K562 (cell line): ENCODE results near the gene GPATCH3. TPM values are rescaled to one million over a fixed set of nuclear protein-coding genes. Genes with fewer than 3 reads are reported as not detected.
A peak's percentile ranks its signal among the peaks of the same experiment; 100 is the strongest.

ENCODE experiments used
- ATF7 ChIP-seq: fragments of 450-650 bp; IDR thresholded peaks from 2 replicates; pipeline ENCODE4 v1.7.1; 2014; ENCODE audit warnings: mild to moderate bottlenecking, moderate library complexity
- EP400 ChIP-seq: fragments of 450-650 bp; IDR thresholded peaks from 2 replicates; pipeline ENCODE4 v1.6.1; 2017; ENCODE audit warnings: antibody characterized with exemption, mild to moderate bottlenecking, moderate library complexity
- ESRRA ChIP-seq: fragments of 450-650 bp; IDR thresholded peaks from 2 replicates; pipeline ENCODE4 v1.6.1; 2014; ENCODE audit warnings: low read depth, mild to moderate bottlenecking, moderate library complexity, borderline replicate concordance
- FOSL1 ChIP-seq: fragments of 200-800 bp; sonication (Bioruptor generic); conservative IDR thresholded peaks from 2 replicates; pipeline ENCODE4 v1.6.1; 2016; ENCODE audit warnings: missing genetic modification characterization, missing compliant biosample characterization
- MTA1 ChIP-seq: fragments of 450-650 bp; IDR thresholded peaks from 2 replicates; pipeline ENCODE4 v1.6.1; 2017; ENCODE audit warnings: borderline replicate concordance
- MTA3 ChIP-seq: fragments of 450-650 bp; formaldehyde crosslinking; IDR thresholded peaks from 2 replicates; pipeline ENCODE4 v1.6.1; 2017; ENCODE audit warnings: mild to moderate bottlenecking, borderline replicate concordance
- NCOA1 ChIP-seq: fragments of 450-650 bp; IDR thresholded peaks from 2 replicates; pipeline ENCODE4 v1.6.1; 2016; ENCODE audit warnings: low read depth
- NFE2 ChIP-seq: IDR thresholded peaks from 2 replicates; pipeline ENCODE4 v1.6.1; 2014; ENCODE audit warnings: antibody characterized with exemption, low read depth
- NONO ChIP-seq, 2 experiments: fragments of 200-400 bp in 1 of 2; fragments of 450-650 bp in 1 of 2; formaldehyde crosslinking in 1 of 2; IDR thresholded peaks; 2 replicates each; pipeline ENCODE4 v1.6.1; 2017; ENCODE audit warnings: low read depth in 2 of 2, mild to moderate bottlenecking in 2 of 2, moderate library complexity in 2 of 2, low read length in 1 of 2
- PPARD ChIP-seq: fragments of 250-450 bp; sonication (Bioruptor Pico); IDR thresholded peaks from 2 replicates; pipeline ENCODE4 v1.8.0; 2022; ENCODE audit warnings: inconsistent platforms, mild to moderate bottlenecking, moderate library complexity
- SIRT6 ChIP-seq: IDR thresholded peaks from one replicate; pipeline ENCODE4 v1.6.1; 2012; ENCODE audit warnings: low read depth, mild to moderate bottlenecking, control low read depth, inconsistent platforms, low read length, moderate library complexity
- SRSF7 ChIP-seq: fragments of 200-400 bp; formaldehyde crosslinking; optimal IDR thresholded peaks from 2 replicates; pipeline ENCODE3; 2017; ENCODE audit warnings: mild to moderate bottlenecking, low read depth, low read length
- TAF9B ChIP-seq: fragments of 450-650 bp; IDR thresholded peaks from 2 replicates; pipeline ENCODE4 v1.6.1; 2018; ENCODE audit warnings: mild to moderate bottlenecking; ENCODE audit not compliant: partially characterized antibody
- TEAD1 ChIP-seq, 2 experiments: fragments of 450-650 bp in 1 of 2; sonication (generic) in 1 of 2; formaldehyde crosslinking; IDR thresholded peaks; 2 replicates each; pipeline versions ENCODE4 v1.4.0 to v1.8.0; 2020 to 2022; ENCODE audit warnings: mild to moderate bottlenecking in 2 of 2, missing genetic modification reagents in 1 of 2
- ZC3H4 ChIP-seq: sonication (generic); formaldehyde crosslinking; IDR thresholded peaks from 2 replicates; pipeline ENCODE4 v1.9.0; 2021; ENCODE audit warnings: missing genetic modification reagents, borderline replicate concordance
- ZNF274 ChIP-seq: IDR thresholded peaks from 2 replicates; pipeline ENCODE4 v1.6.1; 2011; ENCODE audit warnings: low read depth, mild to moderate bottlenecking, low read length, moderate library complexity, borderline replicate concordance
- ZNF764 ChIP-seq: fragments of 250-450 bp; sonication (Bioruptor Pico); IDR thresholded peaks from 2 replicates; pipeline ENCODE4 v1.4.0; 2020; ENCODE audit warnings: low read depth, mild to moderate bottlenecking, moderate library complexity
- polyA plus RNA-seq, 8 experiments: library from polyadenylated mRNA; depleted of rRNA in 4 of 8; stranded (reverse) in 5 of 8; unstranded in 3 of 8; fragments of >200 nt; fragmentation: Nextera tagmentation in 2 of 8; fragmentation: Illumina TruSeq in 1 of 8; extraction: Ambion mirVana in 2 of 8; extraction: Trizol in 1 of 8; gene quantifications; 2 replicates each; pipeline versions ENCODE4 v1.2.1 to v1.2.3, GENCODE V29; 2011 to 2014; ENCODE audit warnings: inconsistent platforms in 1 of 8, missing spikeins in 1 of 8
- total RNA-seq, 7 experiments: library from RNA; depleted of rRNA in 6 of 7; stranded (reverse); fragments of >200 nt in 6 of 7; fragmentation: Illumina TruSeq in 2 of 7; extraction: Trizol in 2 of 7; gene quantifications; 2 replicates each; pipeline versions ENCODE4 v1.2.1 to v1.2.3, GENCODE V29; 2011 to 2021; ENCODE audit warnings: low replicate concordance in 1 of 7
- TF ChIP-seq, protein P1 (sequence below): fragments of 250-450 bp; sonication (Bioruptor Pico); IDR thresholded peaks from 2 replicates; pipeline ENCODE4 v1.5.0; 2022; ENCODE audit warnings: mild to moderate bottlenecking
- TF ChIP-seq, protein P2 (sequence below): sonication (generic); formaldehyde crosslinking; IDR thresholded peaks from 2 replicates; pipeline ENCODE4 v1.5.0; 2020; ENCODE audit warnings: missing genetic modification reagents
- TF ChIP-seq, protein P3 (sequence below): fragments of 450-650 bp; IDR thresholded peaks from 2 replicates; pipeline ENCODE4 v1.6.1; 2016; ENCODE audit warnings: borderline replicate concordance
- TF ChIP-seq, protein P4 (sequence below), 2 experiments: fragments of 450-650 bp; conservative IDR thresholded peaks; 2 replicates each; pipeline ENCODE4 v1.6.1; 2017; ENCODE audit warnings: mild to moderate bottlenecking in 2 of 2, moderate library complexity in 2 of 2

The GPATCH3 gene
- total and polyA plus RNA-seq, 9 of the 15 experiments (the other 6 are each of a cell fraction or from before 2014, with no cell fraction given) = 1.6 to 23.0 (median 13.3) TPM

DNA sequence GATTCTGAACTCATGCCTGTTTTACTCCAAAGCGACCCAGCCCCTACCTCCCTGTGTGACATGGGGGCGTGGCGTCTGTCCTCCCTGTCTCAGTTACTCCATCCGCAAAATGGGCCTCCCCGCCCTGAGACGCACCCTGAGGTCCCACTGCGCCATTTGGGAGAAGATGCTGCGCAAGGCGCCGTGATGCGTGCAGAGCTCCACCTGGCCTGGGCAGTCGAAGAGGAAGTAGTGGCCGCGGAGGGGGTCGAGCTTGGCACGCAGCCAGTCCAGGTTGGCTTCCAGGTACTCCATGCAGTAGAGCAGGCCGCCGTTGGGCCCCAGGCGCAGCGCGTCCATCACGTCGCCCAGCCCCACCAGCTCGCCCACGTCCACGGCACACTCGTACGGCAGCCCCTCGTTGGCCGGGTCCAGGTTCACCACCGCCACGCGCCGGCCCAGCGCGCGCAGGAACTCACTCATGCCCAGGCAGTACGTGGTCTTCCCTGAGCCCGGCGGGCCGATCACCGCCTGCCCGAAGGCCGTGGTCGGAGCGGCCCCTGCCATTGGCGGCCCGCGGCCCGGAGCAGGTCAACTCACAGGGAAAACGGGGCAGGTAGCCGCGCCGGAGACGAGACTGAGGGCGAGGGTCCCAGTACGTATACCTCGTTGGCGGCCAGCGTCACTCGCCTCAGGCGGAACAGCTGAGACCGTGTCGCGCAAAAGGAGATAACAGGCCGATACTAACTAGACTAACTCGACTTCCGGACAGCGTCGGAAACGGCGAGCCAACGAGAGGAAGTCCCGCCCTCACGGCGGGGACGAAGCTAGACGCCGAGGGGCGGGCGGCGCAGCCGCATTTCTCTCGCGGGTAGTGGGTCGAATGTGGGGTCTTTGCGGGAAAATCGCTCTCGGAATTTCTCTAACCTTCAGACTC is 10.5 kb downstream of the GPATCH3 start, which contains the start of gene GPN2 (continued):
- TF ChIP-seq FOSL1 (0 out of 2 replicates have a peak, but pooled peaks have one; percentile 14), ZNF764 (CRISPR knock-in tag) (no peak), EP400 (peak; percentile 91), NFE2 (no peak), TAF9B (peak; percentile 61), MTA1 (no peak), PPARD (CRISPR knock-in tag) (no peak), SRSF7 (no peak), ESRRA (no peak; the same call in 1 of the 2 replicates), SIRT6 (no peak), ZC3H4 (CRISPR knock-in tag) (peak; percentile 91; the same call in 1 of the 2 replicates), NCOA1 (no peak), MTA3 (peak; percentile 85), NONO (IDR thresholded peaks at IDR 0.05; ENCODE audit: low read depth in 2 of 2, low read length in 1 of 2) (peak in 1 of 2 experiments; percentile 87; a peak in 2 of 4 replicates), ZNF274 (no peak), TEAD1 (CRISPR knock-in tag; IDR thresholded peaks at IDR 0.05) (peak; percentile 39 to 84; a peak in 2 of 4 replicates), ATF7 (peak; percentile 84)
- TF ChIP-seq, protein P1, sequence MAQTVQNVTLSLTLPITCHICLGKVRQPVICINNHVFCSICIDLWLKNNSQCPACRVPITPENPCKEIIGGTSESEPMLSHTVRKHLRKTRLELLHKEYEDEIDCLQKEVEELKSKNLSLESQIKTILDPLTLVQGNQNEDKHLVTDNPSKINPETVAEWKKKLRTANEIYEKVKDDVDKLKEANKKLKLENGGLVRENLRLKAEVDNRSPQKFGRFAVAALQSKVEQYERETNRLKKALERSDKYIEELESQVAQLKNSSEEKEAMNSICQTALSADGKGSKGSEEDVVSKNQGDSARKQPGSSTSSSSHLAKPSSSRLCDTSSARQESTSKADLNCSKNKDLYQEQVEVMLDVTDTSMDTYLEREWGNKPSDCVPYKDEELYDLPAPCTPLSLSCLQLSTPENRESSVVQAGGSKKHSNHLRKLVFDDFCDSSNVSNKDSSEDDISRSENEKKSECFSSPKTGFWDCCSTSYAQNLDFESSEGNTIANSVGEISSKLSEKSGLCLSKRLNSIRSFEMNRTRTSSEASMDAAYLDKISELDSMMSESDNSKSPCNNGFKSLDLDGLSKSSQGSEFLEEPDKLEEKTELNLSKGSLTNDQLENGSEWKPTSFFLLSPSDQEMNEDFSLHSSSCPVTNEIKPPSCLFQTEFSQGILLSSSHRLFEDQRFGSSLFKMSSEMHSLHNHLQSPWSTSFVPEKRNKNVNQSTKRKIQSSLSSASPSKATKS (CRISPR knock-in tag) = no peak
- TF ChIP-seq, protein P2, sequence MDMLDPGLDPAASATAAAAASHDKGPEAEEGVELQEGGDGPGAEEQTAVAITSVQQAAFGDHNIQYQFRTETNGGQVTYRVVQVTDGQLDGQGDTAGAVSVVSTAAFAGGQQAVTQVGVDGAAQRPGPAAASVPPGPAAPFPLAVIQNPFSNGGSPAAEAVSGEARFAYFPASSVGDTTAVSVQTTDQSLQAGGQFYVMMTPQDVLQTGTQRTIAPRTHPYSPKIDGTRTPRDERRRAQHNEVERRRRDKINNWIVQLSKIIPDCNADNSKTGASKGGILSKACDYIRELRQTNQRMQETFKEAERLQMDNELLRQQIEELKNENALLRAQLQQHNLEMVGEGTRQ (CRISPR knock-in tag) = no peak
- TF ChIP-seq, protein P3, sequence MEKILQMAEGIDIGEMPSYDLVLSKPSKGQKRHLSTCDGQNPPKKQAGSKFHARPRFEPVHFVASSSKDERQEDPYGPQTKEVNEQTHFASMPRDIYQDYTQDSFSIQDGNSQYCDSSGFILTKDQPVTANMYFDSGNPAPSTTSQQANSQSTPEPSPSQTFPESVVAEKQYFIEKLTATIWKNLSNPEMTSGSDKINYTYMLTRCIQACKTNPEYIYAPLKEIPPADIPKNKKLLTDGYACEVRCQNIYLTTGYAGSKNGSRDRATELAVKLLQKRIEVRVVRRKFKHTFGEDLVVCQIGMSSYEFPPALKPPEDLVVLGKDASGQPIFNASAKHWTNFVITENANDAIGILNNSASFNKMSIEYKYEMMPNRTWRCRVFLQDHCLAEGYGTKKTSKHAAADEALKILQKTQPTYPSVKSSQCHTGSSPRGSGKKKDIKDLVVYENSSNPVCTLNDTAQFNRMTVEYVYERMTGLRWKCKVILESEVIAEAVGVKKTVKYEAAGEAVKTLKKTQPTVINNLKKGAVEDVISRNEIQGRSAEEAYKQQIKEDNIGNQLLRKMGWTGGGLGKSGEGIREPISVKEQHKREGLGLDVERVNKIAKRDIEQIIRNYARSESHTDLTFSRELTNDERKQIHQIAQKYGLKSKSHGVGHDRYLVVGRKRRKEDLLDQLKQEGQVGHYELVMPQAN = peak; percentile 96; the same call in 1 of the 2 replicates
- TF ChIP-seq, protein P4, sequence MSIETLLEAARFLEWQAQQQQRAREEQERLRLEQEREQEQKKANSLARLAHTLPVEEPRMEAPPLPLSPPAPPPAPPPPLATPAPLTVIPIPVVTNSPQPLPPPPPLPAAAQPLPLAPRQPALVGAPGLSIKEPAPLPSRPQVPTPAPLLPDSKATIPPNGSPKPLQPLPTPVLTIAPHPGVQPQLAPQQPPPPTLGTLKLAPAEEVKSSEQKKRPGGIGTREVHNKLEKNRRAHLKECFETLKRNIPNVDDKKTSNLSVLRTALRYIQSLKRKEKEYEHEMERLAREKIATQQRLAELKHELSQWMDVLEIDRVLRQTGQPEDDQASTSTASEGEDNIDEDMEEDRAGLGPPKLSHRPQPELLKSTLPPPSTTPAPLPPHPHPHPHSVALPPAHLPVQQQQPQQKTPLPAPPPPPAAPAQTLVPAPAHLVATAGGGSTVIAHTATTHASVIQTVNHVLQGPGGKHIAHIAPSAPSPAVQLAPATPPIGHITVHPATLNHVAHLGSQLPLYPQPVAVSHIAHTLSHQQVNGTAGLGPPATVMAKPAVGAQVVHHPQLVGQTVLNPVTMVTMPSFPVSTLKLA (conservative IDR thresholded peaks at IDR 0.05) = peak; percentile 71 to 89
